SKM-1 treated with dmso at 0.1 percent for 144 hours (cell line): Measurements from ENCODE around the gene SGMS1.
"Not testable (repeated sequence)": the region's sequence is repeated elsewhere in the genome, so short reads cannot be mapped to it uniquely, and the experiment has no call there.

ENCODE experiments used
- DNase-seq: peaks from one replicate; lab custom pipeline; 2025; ENCODE audit not compliant: unreplicated experiment; lab: John Stamatoyannopoulos, UW

Gene SGMS1

GRCh38 chr10:50431791-50432190, 192.0 kb downstream of the SGMS1 start:
- DNase-seq = no peak

GRCh38 chr10:50431133-50431532, 192.6 kb downstream of the SGMS1 start:
- DNase-seq = peak; percentile 20

- no peak for DNase-seq
These were observed 197.3 kb downstream of the SGMS1 start for GRCh38 chr10:50426485-50426884.

GRCh38 chr10:50425215-50425614, 198.5 kb downstream of the SGMS1 start:
- not testable (repeated sequence) for DNase-seq

GRCh38 chr10:50423448-50423847, 200.3 kb downstream of the SGMS1 start:
- no peak for DNase-seq

- no peak for DNase-seq
These were observed 201.5 kb downstream of the SGMS1 start for GRCh38 chr10:50422259-50422658.

GRCh38 chr10:50421026-50421719, 202.6 kb downstream of the SGMS1 start:
- DNase-seq = peak; percentile 68

- DNase-seq = no peak
These were observed 203.6 kb downstream of the SGMS1 start for GRCh38 chr10:50420196-50420595.

GRCh38 chr10:50419756-50420155, 204.0 kb downstream of the SGMS1 start:
- no peak for DNase-seq

- DNase-seq = no peak
These were observed 204.7 kb downstream of the SGMS1 start for GRCh38 chr10:50419091-50419490.

- no peak for DNase-seq
These were observed 205.6 kb downstream of the SGMS1 start for GRCh38 chr10:50417886-50418830.

- no peak for DNase-seq
These were observed 206.3 kb downstream of the SGMS1 start for GRCh38 chr10:50417486-50417885.

GRCh38 chr10:50416881-50417280, 206.9 kb downstream of the SGMS1 start:
- no peak for DNase-seq

- DNase-seq = no peak
These were observed 207.5 kb downstream of the SGMS1 start for GRCh38 chr10:50416181-50416824.

GRCh38 chr10:50415292-50415691, 208.5 kb downstream of the SGMS1 start:
- DNase-seq = no peak

GRCh38 chr10:50410066-50410811, 213.5 kb downstream of the SGMS1 start:
- no peak for DNase-seq

GRCh38 chr10:50407076-50407801, 216.5 kb downstream of the SGMS1 start:
- DNase-seq = no peak

GRCh38 chr10:50406457-50407070, 217.2 kb downstream of the SGMS1 start:
- DNase-seq = no peak

GRCh38 chr10:50405723-50406122, 218.0 kb downstream of the SGMS1 start:
- no peak for DNase-seq
